Smooth muscle cell (in vitro differentiated cells): ENCODE results near the gene SMAD2. TPM values are rescaled to one million over a fixed set of nuclear protein-coding genes. Genes with fewer than 3 reads are reported as not detected.

Source experiments
- DNase-seq: peaks from one replicate; lab custom pipeline; 2025; ENCODE audit not compliant: unreplicated experiment; lab: John Stamatoyannopoulos, UW
- H2AFZ ChIP-seq: fragments of 200-600 bp; sonication (generic); 2 replicates; pipeline ENCODE4 v1.6.0; 2016; ENCODE audit warnings: antibody characterized with exemption, low read depth, mild to moderate bottlenecking
- H3F3A ChIP-seq: fragments of 200-600 bp; sonication (generic); 2 replicates; pipeline ENCODE4 v1.6.0; 2017; ENCODE audit warnings: antibody characterized with exemption, low read depth
- H3K27ac ChIP-seq: fragments of 200-600 bp; sonication (generic); 2 replicates; pipeline ENCODE4 v1.5.1; 2016; ENCODE audit warnings: low read depth, mild to moderate bottlenecking
- H3K27me3 ChIP-seq: fragments of 200-600 bp; sonication (generic); 2 replicates; pipeline ENCODE4 v1.6.1; 2016; ENCODE audit warnings: low read depth, mild to moderate bottlenecking
- H3K36me3 ChIP-seq: fragments of 200-600 bp; sonication (generic); 2 replicates; pipeline ENCODE4 v1.5.1; 2016; ENCODE audit warnings: low read depth
- H3K4me1 ChIP-seq: fragments of 200-600 bp; sonication (generic); 2 replicates; pipeline ENCODE4 v1.5.1; 2016; ENCODE audit warnings: low read depth
- H3K4me2 ChIP-seq: fragments of 200-600 bp; sonication (generic); 2 replicates; pipeline ENCODE4 v1.6.0; 2016; ENCODE audit warnings: mild to moderate bottlenecking
- H3K4me3 ChIP-seq: fragments of 200-600 bp; sonication (generic); 2 replicates; pipeline ENCODE4 v1.5.1; 2016; ENCODE audit warnings: mild to moderate bottlenecking
- H3K79me2 ChIP-seq: fragments of 200-600 bp; sonication (generic); 2 replicates; pipeline ENCODE4 v1.6.0; 2016; ENCODE audit warnings: low read depth, mild to moderate bottlenecking
- H3K9ac ChIP-seq: fragments of 200-600 bp; sonication (generic); 2 replicates; pipeline ENCODE4 v1.6.0; 2016; ENCODE audit warnings: low read depth
- H3K9me3 ChIP-seq: fragments of 200-600 bp; sonication (generic); replicated peaks from 2 replicates; pipeline ENCODE4 v1.5.1; 2016; ENCODE audit warnings: low read depth
- H4K20me1 ChIP-seq: fragments of 200-600 bp; sonication (generic); 2 replicates; pipeline ENCODE4 v1.6.0; 2016; ENCODE audit warnings: low read depth
- WGBS: methylation state at CpG from one replicate; pipeline ENCODE4 v1.1.7; 2016; ENCODE audit warnings: low lambda C conversion rate; 5-methylcytosine and 5-hydroxymethylcytosine counted together
- polyA plus RNA-seq: library from polyadenylated mRNA; unstranded; fragments of >200 nt; fragmentation: Nextera tagmentation; extraction: Ambion mirVana; gene quantifications from 2 replicates; pipeline ENCODE4 v1.2.1, GENCODE V29; 2016
- total RNA-seq: library from RNA; depleted of rRNA; stranded (reverse); fragments of >200 nt; gene quantifications from 2 replicates; pipeline ENCODE4 v1.2.3, GENCODE V29; 2014
- TF ChIP-seq, protein P1 (sequence below): fragments of 200-600 bp; sonication (generic); IDR thresholded peaks from 2 replicates; pipeline ENCODE4 v1.5.1; 2017; ENCODE audit warnings: borderline replicate concordance, mild to moderate bottlenecking, antibody characterized with exemption; ENCODE audit not compliant: insufficient read depth, poor library complexity, severe bottlenecking

SMAD2 gene
- total and polyA plus RNA-seq, 2 experiments from 2014 or later: 63.8 to 120 TPM

DNA sequence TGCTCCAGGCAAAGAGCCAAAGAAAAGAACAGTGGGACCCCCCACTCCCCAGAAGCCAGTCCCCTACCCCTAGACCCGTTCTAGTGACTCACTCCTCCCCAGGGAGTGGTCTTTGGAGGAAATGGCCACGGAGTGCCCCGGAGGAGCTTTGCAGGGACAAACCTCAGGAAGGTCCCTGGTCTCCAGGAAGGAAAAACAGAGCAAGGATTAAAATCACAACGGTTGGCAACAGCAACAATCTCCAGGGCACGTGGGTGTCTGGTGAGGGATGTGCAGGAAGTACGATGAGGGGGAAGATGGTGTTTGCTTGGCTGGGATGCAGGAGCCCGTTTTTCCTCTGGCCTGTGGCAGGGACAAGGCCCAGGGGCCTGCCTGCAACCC lies 135.0 kb downstream of the SMAD2 start:
- H3F3A ChIP-seq: no peaks in the 10 kb centered on the region
- 59% methylated on average over 7 of the region's 7 CpGs for WGBS
- no peak overlapping the region for H3K27ac ChIP-seq
- H2AFZ ChIP-seq: no peak overlapping the region
- H3K36me3 ChIP-seq: no peaks in the 10 kb centered on the region
- no peaks in the 10 kb centered on the region for H3K27me3 ChIP-seq
- H4K20me1 ChIP-seq: no peaks in the 10 kb centered on the region
- H3K4me3 ChIP-seq: no peak overlapping the region
- no peak overlapping the region for H3K4me2 ChIP-seq
- DNase-seq: no peak
- H3K9me3 ChIP-seq: no peaks in the 10 kb centered on the region
- no peaks in the 10 kb centered on the region for H3K79me2 ChIP-seq
- no peak overlapping the region for H3K9ac ChIP-seq
- TF ChIP-seq, protein P1, sequence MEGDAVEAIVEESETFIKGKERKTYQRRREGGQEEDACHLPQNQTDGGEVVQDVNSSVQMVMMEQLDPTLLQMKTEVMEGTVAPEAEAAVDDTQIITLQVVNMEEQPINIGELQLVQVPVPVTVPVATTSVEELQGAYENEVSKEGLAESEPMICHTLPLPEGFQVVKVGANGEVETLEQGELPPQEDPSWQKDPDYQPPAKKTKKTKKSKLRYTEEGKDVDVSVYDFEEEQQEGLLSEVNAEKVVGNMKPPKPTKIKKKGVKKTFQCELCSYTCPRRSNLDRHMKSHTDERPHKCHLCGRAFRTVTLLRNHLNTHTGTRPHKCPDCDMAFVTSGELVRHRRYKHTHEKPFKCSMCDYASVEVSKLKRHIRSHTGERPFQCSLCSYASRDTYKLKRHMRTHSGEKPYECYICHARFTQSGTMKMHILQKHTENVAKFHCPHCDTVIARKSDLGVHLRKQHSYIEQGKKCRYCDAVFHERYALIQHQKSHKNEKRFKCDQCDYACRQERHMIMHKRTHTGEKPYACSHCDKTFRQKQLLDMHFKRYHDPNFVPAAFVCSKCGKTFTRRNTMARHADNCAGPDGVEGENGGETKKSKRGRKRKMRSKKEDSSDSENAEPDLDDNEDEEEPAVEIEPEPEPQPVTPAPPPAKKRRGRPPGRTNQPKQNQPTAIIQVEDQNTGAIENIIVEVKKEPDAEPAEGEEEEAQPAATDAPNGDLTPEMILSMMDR: no peak
- H3K4me1 ChIP-seq: no peaks in the 10 kb centered on the region

DNA sequence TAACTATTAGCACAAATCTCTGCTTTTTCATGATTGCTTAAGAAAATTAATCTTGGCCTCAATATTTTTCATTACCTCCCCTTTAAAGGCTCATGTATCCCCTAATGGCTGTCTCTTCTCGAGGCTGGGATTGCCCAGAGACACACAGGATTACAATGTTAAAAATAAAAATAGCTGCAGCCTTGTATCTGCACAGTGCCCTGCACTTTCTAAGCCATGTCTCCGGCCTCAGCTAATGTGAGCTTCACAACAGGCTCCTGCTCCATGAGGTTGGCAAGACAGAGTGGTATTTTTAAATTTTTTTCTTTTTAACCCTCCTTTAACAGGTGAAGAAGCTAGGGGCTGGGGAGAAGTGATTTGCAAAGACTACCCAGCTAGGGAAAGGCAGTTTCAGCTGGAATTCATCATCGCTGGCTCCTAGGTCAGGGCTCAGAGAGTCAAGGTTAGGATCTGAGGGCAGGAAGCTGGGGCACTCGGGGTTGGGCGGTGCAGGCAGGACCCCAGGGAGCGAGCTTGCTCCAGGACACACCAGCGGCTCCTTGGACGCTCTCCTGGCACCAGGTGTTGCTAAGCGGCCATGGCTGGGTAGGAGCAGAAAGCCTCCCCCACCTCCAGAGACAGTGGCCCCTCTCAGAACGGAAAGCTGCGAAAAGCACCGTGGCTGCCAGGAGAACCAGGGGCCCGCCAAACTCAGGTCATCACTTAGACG lies 135.6 kb downstream of the SMAD2 start:
- H3K4me1 ChIP-seq: no peaks in the 10 kb centered on the region
- no peak for DNase-seq
- no peak overlapping the region for H3K4me2 ChIP-seq
- no peaks in the 10 kb centered on the region for H3F3A ChIP-seq
- H3K9me3 ChIP-seq: no peaks in the 10 kb centered on the region
- H4K20me1 ChIP-seq: no peaks in the 10 kb centered on the region
- H3K9ac ChIP-seq: no peak overlapping the region
- no peak overlapping the region for H2AFZ ChIP-seq
- no peaks in the 10 kb centered on the region for H3K79me2 ChIP-seq
- no peaks in the 10 kb centered on the region for H3K27me3 ChIP-seq
- no peak overlapping the region for H3K27ac ChIP-seq
- TF ChIP-seq, protein P1: no peak
- no peaks in the 10 kb centered on the region for H3K36me3 ChIP-seq
- no peak overlapping the region for H3K4me3 ChIP-seq
- 90% methylated on average over 14 of the region's 14 CpGs for WGBS

DNA sequence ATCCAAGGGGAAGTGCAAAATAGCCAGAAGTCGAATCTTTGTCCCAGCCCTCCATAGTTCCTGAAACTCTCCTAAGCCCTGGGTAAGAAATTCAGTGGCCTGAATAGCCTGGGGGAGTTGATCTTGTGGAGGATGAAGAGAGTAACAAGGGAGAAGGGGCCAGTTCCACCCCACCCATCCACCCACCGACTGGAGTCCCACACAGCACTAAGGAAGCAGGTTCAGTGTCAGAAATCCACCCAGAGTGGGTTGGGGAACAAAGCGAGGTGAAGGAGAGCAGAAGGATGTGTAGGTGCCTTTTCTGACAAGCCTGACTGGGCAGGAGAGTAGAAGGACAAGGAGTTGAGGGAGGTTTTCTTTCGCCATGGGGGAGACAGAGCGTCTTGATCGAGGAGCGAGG lies 136.8 kb downstream of the SMAD2 start:
- Histone ChIP-seq H3F3A (no peaks in the 10 kb centered on the region), H3K4me1 (no peaks in the 10 kb centered on the region), H3K27ac (no peak overlapping the region), H3K4me2 (no peak overlapping the region), H3K9ac (no peak overlapping the region), H3K79me2 (no peaks in the 10 kb centered on the region), H4K20me1 (no peaks in the 10 kb centered on the region), H3K27me3 (no peaks in the 10 kb centered on the region), H3K36me3 (no peaks in the 10 kb centered on the region), H3K9me3 (no peaks in the 10 kb centered on the region), H3K4me3 (no peak overlapping the region), H2AFZ (no peak overlapping the region)
- no peak for DNase-seq
- WGBS: 96% methylated on average over 7 of the region's 7 CpGs
- TF ChIP-seq, protein P1: no peak

DNA sequence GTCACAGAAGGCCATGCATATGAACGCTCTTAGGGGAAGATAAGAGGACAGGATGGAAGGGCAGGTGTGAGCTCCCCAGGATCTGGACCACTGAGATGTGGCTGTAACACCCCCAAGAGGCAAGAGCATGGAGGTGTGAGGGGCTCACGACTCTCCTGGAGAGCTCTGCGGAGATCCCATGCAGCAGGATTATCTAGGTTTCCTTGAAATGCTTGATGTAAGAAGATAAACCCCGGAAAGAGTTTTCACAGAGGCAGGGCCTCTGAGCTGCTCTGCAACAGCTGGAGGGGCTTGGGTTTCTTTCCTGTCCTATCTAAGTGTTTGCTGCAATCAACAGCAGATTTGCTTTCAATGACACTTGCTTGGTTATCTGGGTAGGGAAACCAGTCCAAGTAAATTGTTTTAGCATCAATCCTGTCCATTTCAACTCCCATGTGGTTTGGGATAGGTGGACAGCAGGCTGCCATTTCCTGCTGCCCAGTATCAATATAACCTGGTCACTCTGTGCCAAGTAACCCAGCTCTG lies 138.9 kb downstream of the SMAD2 start:
- no peaks in the 10 kb centered on the region for H3K27me3 ChIP-seq
- no peaks in the 10 kb centered on the region for H3K79me2 ChIP-seq
- H3K27ac ChIP-seq: no peak overlapping the region
- H3F3A ChIP-seq: no peaks in the 10 kb centered on the region
- H4K20me1 ChIP-seq: no peaks in the 10 kb centered on the region
- WGBS: 90% methylated on average over 4 of the region's 4 CpGs
- no peaks in the 10 kb centered on the region for H3K36me3 ChIP-seq
- no peak overlapping the region for H3K4me3 ChIP-seq
- H3K9ac ChIP-seq: no peak overlapping the region
- TF ChIP-seq, protein P1: no peak
- DNase-seq: no peak
- no peak overlapping the region for H3K4me2 ChIP-seq
- no peaks in the 10 kb centered on the region for H3K9me3 ChIP-seq
- H2AFZ ChIP-seq: no peak overlapping the region
- H3K4me1 ChIP-seq: no peaks in the 10 kb centered on the region
